ENCODE measurements around the gene RBM23.
A peak's percentile ranks its signal among the peaks of the same experiment; 100 is the strongest.

Gene RBM23

GRCh38 chr14:22905627-22906026 is 13.3 kb downstream of the RBM23 start:
- in situ Hi-C loops (cut with MboI; ENCODE audit: low pct_unique_long_range_greater_than_20kb, low sequenced_read_pairs, unreplicated experiment): no loop called here
- TF ChIP-seq CTCF (IDR thresholded peaks at IDR 0.05; ENCODE audit: extremely low read depth, insufficient read depth, missing control alignments): no peak
- DNase-seq (ENCODE audit: low spot score): no peak

GRCh38 chr14:22903742-22904087 is 15.2 kb downstream of the RBM23 start:
- in situ Hi-C loops (cut with MboI; ENCODE audit: low pct_unique_long_range_greater_than_20kb, low sequenced_read_pairs, unreplicated experiment): no loop called here
- no peak for TF ChIP-seq CTCF (IDR thresholded peaks at IDR 0.05; ENCODE audit: extremely low read depth, insufficient read depth, missing control alignments)
- no peak for DNase-seq (ENCODE audit: low spot score)

GRCh38 chr14:22901799-22902198 is 17.1 kb downstream of the RBM23 start:
- DNase-seq (ENCODE audit: low spot score): no peak
- in situ Hi-C loops (cut with MboI; ENCODE audit: low pct_unique_long_range_greater_than_20kb, low sequenced_read_pairs, unreplicated experiment): no loop called here
- no peak for TF ChIP-seq CTCF (IDR thresholded peaks at IDR 0.05; ENCODE audit: extremely low read depth, insufficient read depth, missing control alignments)

GRCh38 chr14:22900081-22900799 is 18.7 kb downstream of the RBM23 start:
- peak; percentile 70 for DNase-seq (ENCODE audit: low spot score)
- peak; percentile 73 for TF ChIP-seq CTCF (IDR thresholded peaks at IDR 0.05; ENCODE audit: extremely low read depth, insufficient read depth, missing control alignments)
- in situ Hi-C loops (cut with MboI; ENCODE audit: low pct_unique_long_range_greater_than_20kb, low sequenced_read_pairs, unreplicated experiment): no loop called here

GRCh38 chr14:22898302-22899090 is 20.5 kb downstream of the RBM23 start:
- TF ChIP-seq CTCF (IDR thresholded peaks at IDR 0.05; ENCODE audit: extremely low read depth, insufficient read depth, missing control alignments): no peak
- in situ Hi-C loops (cut with MboI; ENCODE audit: low pct_unique_long_range_greater_than_20kb, low sequenced_read_pairs, unreplicated experiment): no loop called here
- DNase-seq (ENCODE audit: low spot score): no peak

- in situ Hi-C loops (cut with MboI; ENCODE audit: low pct_unique_long_range_greater_than_20kb, low sequenced_read_pairs, unreplicated experiment): no loop called here
- DNase-seq (ENCODE audit: low spot score): no peak
- TF ChIP-seq CTCF (IDR thresholded peaks at IDR 0.05; ENCODE audit: extremely low read depth, insufficient read depth, missing control alignments): no peak
Observed at GRCh38 chr14:22897357-22897756, 21.6 kb downstream of the RBM23 start.

Measured in GM13977 (cell line).